Fibroblast of lung (primary cell): Measurements from ENCODE around the gene RABEP1.

Experiments
- CTCF ChIP-seq, 2 donors: IDR thresholded peaks in 1 of 2; conservative IDR thresholded peaks in 1 of 2; 1 replicate in 1 of 2; 2 replicates in 1 of 2; pipeline ENCODE4 v1.5.1; 2011 to 2012; ENCODE audit warnings: low read length in 2 of 2, control low read depth in 1 of 2, inconsistent platforms in 1 of 2, low read depth in 1 of 2, mild to moderate bottlenecking in 1 of 2
- EZH2 ChIP-seq: IDR thresholded peaks from 2 replicates; pipeline ENCODE4 v1.5.1; 2012; ENCODE audit warnings: low read length, control low read depth, mild to moderate bottlenecking; ENCODE audit errors: missing control alignments

GRCh38 chr17:5352681-5353289 lies 70.7 kb downstream of the RABEP1 start:
- TF ChIP-seq CTCF (conservative IDR thresholded peaks at IDR 0.05 in 1 of 2, IDR thresholded peaks at IDR 0.05 in 1 of 2; ENCODE audit: low read depth in 1 of 2, low read length in 2 of 2) (no peak), EZH2 (no peak)
